ENCODE data around the gene MS4A18.

- TF ChIP-seq CTCF (IDR thresholded peaks at IDR 0.05; ENCODE audit: borderline replicate concordance, extremely low read depth, low read length, poor library complexity, severe bottlenecking), result no peak
- TF ChIP-seq EZH2 (IDR thresholded peaks at IDR 0.05; ENCODE audit: borderline replicate concordance, low read depth, low read length, severe bottlenecking), result no peak
Measured at GRCh38 chr11:60718524-60719316, 5.8 kb upstream of the MS4A18 start.
